ENCODE data around the gene HOXD4. TPM values are rescaled to one million over a fixed set of nuclear protein-coding genes. Genes with fewer than 3 reads are reported as not detected.

Gene HOXD4
- total RNA-seq, 2 experiments from 2014 or later = not detected

- ATAC-seq (no peak), DNase-seq (no peak)
- H3K4me3 Mint-ChIP-seq = no peak overlapping the region
- no peaks in the 10 kb centered on the region for H3K36me3 Mint-ChIP-seq
- peaks cover 88% of the 10 kb centered on the region for H3K27me3 Mint-ChIP-seq
- CTCF ChIA-PET = interaction anchor here (0.9 to 2.8 kb wide), 4 partner anchors 10 to 503 kb away, joined by 3 to 7 read pairs (median 6); no protein-coding TSS in a partner anchor
- no peak overlapping the region for H3K27ac Mint-ChIP-seq
- H3K9me3 Mint-ChIP-seq (ENCODE audit: low read depth) = no peaks in the 10 kb centered on the region
- peaks cover 16% of the 10 kb centered on the region for H3K4me1 Mint-ChIP-seq
These were observed 17.3 kb upstream of the HOXD4 start for GRCh38 chr2:176134035-176134434.

- CTCF ChIA-PET = no interaction called here
- Mint-ChIP-seq H3K4me1 (peaks cover 23% of the 10 kb centered on the region), H3K9me3 (ENCODE audit: low read depth) (no peaks in the 10 kb centered on the region), H3K27me3 (peaks cover 90% of the 10 kb centered on the region), H3K4me3 (no peak overlapping the region), H3K36me3 (peaks cover 2% of the 10 kb centered on the region), H3K27ac (no peak overlapping the region)
- DNase-seq = no peak
- no peak for ATAC-seq
These were observed 16.3 kb upstream of the HOXD4 start for GRCh38 chr2:176135035-176135440.

- CTCF ChIA-PET = interaction anchor here (0.8 to 1.0 kb wide), 2 partner anchors 9 to 318 kb away, joined by 3 read pairs; no protein-coding TSS in a partner anchor
- peaks cover 20% of the 10 kb centered on the region for H3K4me1 Mint-ChIP-seq
- no peak for DNase-seq
- no peak overlapping the region for H3K27ac Mint-ChIP-seq
- no peaks in the 10 kb centered on the region for H3K9me3 Mint-ChIP-seq (ENCODE audit: low read depth)
- ATAC-seq = no peak
- H3K36me3 Mint-ChIP-seq = peaks cover 2% of the 10 kb centered on the region
- no peak overlapping the region for H3K4me3 Mint-ChIP-seq
- H3K27me3 Mint-ChIP-seq = peaks cover 89% of the 10 kb centered on the region
These were observed 14.7 kb upstream of the HOXD4 start for GRCh38 chr2:176136374-176137251.

- H3K4me1 Mint-ChIP-seq = peaks cover 17% of the 10 kb centered on the region
These were observed 14.1 kb upstream of the HOXD4 start for GRCh38 chr2:176137252-176137580.

GRCh38 chr2:176137906-176138305 lies 13.4 kb upstream of the HOXD4 start:
- Mint-ChIP-seq H3K9me3 (ENCODE audit: low read depth) (no peaks in the 10 kb centered on the region), H3K27me3 (peaks cover 90% of the 10 kb centered on the region), H3K27ac (no peak overlapping the region), H3K4me3 (no peak overlapping the region), H3K36me3 (peaks cover 2% of the 10 kb centered on the region), H3K4me1 (peaks cover 15% of the 10 kb centered on the region)
- ATAC-seq = no peak
- CTCF ChIA-PET = interaction anchor here (2.6 to 3.9 kb wide), 3 partner anchors 11 to 513 kb away, joined by 14 to 50 read pairs (median 34); no protein-coding TSS in a partner anchor
- DNase-seq = no peak

More at GRCh38 chr2:176137252-176137580, 14.1 kb upstream of the HOXD4 start:
- Mint-ChIP-seq H3K27me3 (peaks cover 91% of the 10 kb centered on the region), H3K27ac (no peak overlapping the region), H3K9me3 (ENCODE audit: low read depth) (no peaks in the 10 kb centered on the region), H3K36me3 (peaks cover 2% of the 10 kb centered on the region), H3K4me3 (no peak overlapping the region)
- DNase-seq (no peak), ATAC-seq (no peak)
- CTCF ChIA-PET = no interaction called here

- ATAC-seq (no peak), DNase-seq (no peak)
- Mint-ChIP-seq H3K27ac (no peak overlapping the region), H3K27me3 (peaks cover 88% of the 10 kb centered on the region), H3K36me3 (peaks cover 2% of the 10 kb centered on the region), H3K9me3 (ENCODE audit: low read depth) (no peaks in the 10 kb centered on the region), H3K4me3 (no peak overlapping the region), H3K4me1 (peaks cover 15% of the 10 kb centered on the region)
- CTCF ChIA-PET = interaction anchor here (2.6 to 3.9 kb wide), 4 partner anchors 11 to 513 kb away, joined by 14 to 50 read pairs (median 30); no protein-coding TSS in a partner anchor
These were observed 12.8 kb upstream of the HOXD4 start for GRCh38 chr2:176138526-176138922.

GRCh38 chr2:176138923-176139660 lies 12.3 kb upstream of the HOXD4 start:
- H3K9me3 Mint-ChIP-seq (ENCODE audit: low read depth) = no peaks in the 10 kb centered on the region
- H3K4me3 Mint-ChIP-seq = no peak overlapping the region
- ATAC-seq (no peak), DNase-seq (no peak)
- H3K27me3 Mint-ChIP-seq = peaks cover 88% of the 10 kb centered on the region
- peaks cover 2% of the 10 kb centered on the region for H3K36me3 Mint-ChIP-seq
- H3K4me1 Mint-ChIP-seq = peaks cover 15% of the 10 kb centered on the region
- no peak overlapping the region for H3K27ac Mint-ChIP-seq
- CTCF ChIA-PET = interaction anchor here (0.6 to 3.9 kb wide), 9 partner anchors 8 to 1022 kb away, joined by 3 to 50 read pairs (median 12); no protein-coding TSS in a partner anchor

- no peak for ATAC-seq
- peaks cover 2% of the 10 kb centered on the region for H3K36me3 Mint-ChIP-seq
- H3K4me1 Mint-ChIP-seq = peaks cover 15% of the 10 kb centered on the region
These were observed 11.5 kb upstream of the HOXD4 start for GRCh38 chr2:176139661-176140512.

GRCh38 chr2:176140513-176141317 lies 10.6 kb upstream of the HOXD4 start:
- peaks cover 13% of the 10 kb centered on the region for H3K4me1 Mint-ChIP-seq
- DNase-seq = peak; percentile 80
- no peaks in the 10 kb centered on the region for H3K9me3 Mint-ChIP-seq (ENCODE audit: low read depth)
- no peak overlapping the region for H3K27ac Mint-ChIP-seq
- ATAC-seq = peak; percentile 94
- H3K27me3 Mint-ChIP-seq = peaks cover 86% of the 10 kb centered on the region
- peak overlapping the region; percentile 26 for H3K4me3 Mint-ChIP-seq
- CTCF ChIA-PET = interaction anchor here (0.7 to 3.9 kb wide), 35 partner anchors 9 to 1020 kb away, joined by 3 to 50 read pairs (median 4); partner anchors contain the start of gene HOXD4
- H3K36me3 Mint-ChIP-seq = peaks cover 2% of the 10 kb centered on the region

More at GRCh38 chr2:176139661-176140512, 11.5 kb upstream of the HOXD4 start:
- Mint-ChIP-seq H3K4me3 (no peak overlapping the region), H3K27me3 (peaks cover 86% of the 10 kb centered on the region), H3K9me3 (ENCODE audit: low read depth) (no peaks in the 10 kb centered on the region), H3K27ac (no peak overlapping the region)
- CTCF ChIA-PET = interaction anchor here (0.6 to 3.9 kb wide), 30 partner anchors 8 to 1021 kb away, joined by 3 to 50 read pairs (median 4); partner anchors contain the start of gene HOXD4
- DNase-seq = no peak

GRCh38 chr2:176142281-176142680 lies 9.1 kb upstream of the HOXD4 start:
- Mint-ChIP-seq H3K27me3 (peaks cover 88% of the 10 kb centered on the region), H3K4me3 (no peak overlapping the region), H3K27ac (no peak overlapping the region), H3K9me3 (ENCODE audit: low read depth) (no peaks in the 10 kb centered on the region), H3K4me1 (peaks cover 10% of the 10 kb centered on the region), H3K36me3 (peaks cover 2% of the 10 kb centered on the region)
- CTCF ChIA-PET = interaction anchor here (2.5 to 2.7 kb wide), 2 partner anchors 313 to 412 kb away, joined by 10 read pairs; no protein-coding TSS in a partner anchor
- DNase-seq = no peak
- no peak for ATAC-seq

GRCh38 chr2:176145085-176145969 lies 6.0 kb upstream of the HOXD4 start:
- CTCF ChIA-PET = interaction anchor here (1.0 to 1.8 kb wide), 5 partner anchors 9 to 492 kb away, joined by 3 to 4 read pairs (median 4); no protein-coding TSS in a partner anchor
- no peak for ATAC-seq

More at GRCh38 chr2:176145085-176145969, 6.0 kb upstream of the HOXD4 start:
- Mint-ChIP-seq H3K36me3 (no peaks in the 10 kb centered on the region), H3K4me3 (no peak overlapping the region), H3K27ac (no peak overlapping the region), H3K4me1 (no peaks in the 10 kb centered on the region), H3K27me3 (peaks cover 90% of the 10 kb centered on the region), H3K9me3 (ENCODE audit: low read depth) (no peaks in the 10 kb centered on the region)
- DNase-seq = no peak

All from activated CD8-positive, alpha-beta memory T cell treated with anti-CD3 and anti-CD28 coated beads, Interleukin-2, amount 10 ng/mL, durations not matched to agents 7 days and 5 days (primary cell).